Stimulated activated CD4-positive, alpha-beta T cell treated with anti-CD3 and anti-CD28 coated beads, Interleukin-1b, Interleukin-23, amount 100 ng/mL, for 1 hour (primary cell): ENCODE results near the gene OAS3.
"Not testable (repeated sequence)": the region's sequence is repeated elsewhere in the genome, so short reads cannot be mapped to it uniquely, and the experiment has no call there.

Source experiments
- DNase-seq, 2 donors: peaks; one replicate each; pipeline ENCODE4 v3.0.0-alpha.2; 2020; ENCODE audit warnings: low read depth in 2 of 2

The OAS3 gene

GRCh38 chr12:112937741-112938719 is at the start of gene OAS3:
TSS of gene OAS3 (plus strand) at chr12:112938474. CDS start at chr12:112938531, 57 bp downstream.
- peak; percentile 20 to 25 for DNase-seq

GRCh38 chr12:112891093-112892024 is 46.9 kb upstream of the OAS3 start:
- no peak for DNase-seq

GRCh38 chr12:112892856-112893255 is 45.4 kb upstream of the OAS3 start:
- DNase-seq: no peak

- no peak for DNase-seq
Measured at GRCh38 chr12:112894128-112894527, 44.1 kb upstream of the OAS3 start.

- DNase-seq: no peak
Measured at GRCh38 chr12:112898380-112898779, 39.9 kb upstream of the OAS3 start.

- no peak for DNase-seq
Measured at GRCh38 chr12:112900298-112901145, 37.8 kb upstream of the OAS3 start.

- DNase-seq: no peak
Measured at GRCh38 chr12:112901271-112901670, 37.0 kb upstream of the OAS3 start.

- DNase-seq: no peak
Measured at GRCh38 chr12:112904571-112904970, 33.7 kb upstream of the OAS3 start.

GRCh38 chr12:112905451-112906089 is 32.7 kb upstream of the OAS3 start:
- DNase-seq: no peak

- DNase-seq: no peak
Measured at GRCh38 chr12:112906712-112907414, 31.4 kb upstream of the OAS3 start, which contains the start of gene OAS1. TSS of gene OAS1 (plus strand) at chr12:112906962. CDS start at chr12:112907040, 78 bp downstream.

- DNase-seq: no peak
Measured at GRCh38 chr12:112907415-112908157, 30.7 kb upstream of the OAS3 start.

GRCh38 chr12:112908548-112908947 is 29.7 kb upstream of the OAS3 start:
- DNase-seq: no peak

- no peak for DNase-seq
Measured at GRCh38 chr12:112909693-112910092, 28.6 kb upstream of the OAS3 start.

- no peak for DNase-seq
Measured at GRCh38 chr12:112913038-112913688, 25.1 kb upstream of the OAS3 start.

- not testable (repeated sequence) for DNase-seq
Measured at GRCh38 chr12:112913888-112914287, 24.4 kb upstream of the OAS3 start.

- DNase-seq: no peak
Measured at GRCh38 chr12:112916270-112916669, 22.0 kb upstream of the OAS3 start.

GRCh38 chr12:112919121-112919520 is 19.2 kb upstream of the OAS3 start:
- DNase-seq: no peak

GRCh38 chr12:112924986-112925385 is 13.3 kb upstream of the OAS3 start:
- DNase-seq: no peak
